MV-4-11 (cell line): ENCODE results near the gene OGFOD1.
"Not testable (repeated sequence)": the region's sequence is repeated elsewhere in the genome, so short reads cannot be mapped to it uniquely, and the experiment has no call there.

Experiments used
- DNase-seq: peaks from one replicate; lab custom pipeline; 2025; lab: John Stamatoyannopoulos, UW

The OGFOD1 gene

GRCh38 chr16:56480776-56481467 lies 29.6 kb downstream of the OGFOD1 start:
- peak; percentile 7 for DNase-seq

- DNase-seq = no peak
Observed at GRCh38 chr16:56481468-56482122, 30.2 kb downstream of the OGFOD1 start.

- no peak for DNase-seq
Observed at GRCh38 chr16:56482683-56483236, 31.4 kb downstream of the OGFOD1 start.

GRCh38 chr16:56483394-56483793 lies 32.0 kb downstream of the OGFOD1 start:
- no peak for DNase-seq

- DNase-seq = no peak
Observed at GRCh38 chr16:56488035-56488434, 36.7 kb downstream of the OGFOD1 start.

GRCh38 chr16:56488868-56489267 lies 37.5 kb downstream of the OGFOD1 start:
- DNase-seq = not testable (repeated sequence)

- DNase-seq = no peak
Observed at GRCh38 chr16:56491657-56492261, 40.4 kb downstream of the OGFOD1 start.

- DNase-seq = no peak
Observed at GRCh38 chr16:56493126-56493525, 41.8 kb downstream of the OGFOD1 start.

- no peak for DNase-seq
Observed at GRCh38 chr16:56493815-56494214, 42.5 kb downstream of the OGFOD1 start.

GRCh38 chr16:56505181-56505580 lies 53.8 kb downstream of the OGFOD1 start:
- DNase-seq = no peak

GRCh38 chr16:56506941-56507340 lies 55.6 kb downstream of the OGFOD1 start:
- DNase-seq = no peak

- DNase-seq = no peak
Observed at GRCh38 chr16:56510544-56510943, 59.2 kb downstream of the OGFOD1 start.

- no peak for DNase-seq
Observed at GRCh38 chr16:56512025-56512424, 60.7 kb downstream of the OGFOD1 start.

GRCh38 chr16:56513091-56513490 lies 61.7 kb downstream of the OGFOD1 start:
- no peak for DNase-seq

- peak; percentile 79 for DNase-seq
Observed at GRCh38 chr16:56513972-56514371, 62.6 kb downstream of the OGFOD1 start.

GRCh38 chr16:56514845-56515244 lies 63.5 kb downstream of the OGFOD1 start:
- DNase-seq = no peak

- DNase-seq = no peak
Observed at GRCh38 chr16:56515665-56516064, 64.3 kb downstream of the OGFOD1 start.

- DNase-seq = no peak
Observed at GRCh38 chr16:56517206-56517605, 65.9 kb downstream of the OGFOD1 start.

- no peak for DNase-seq
Observed at GRCh38 chr16:56518425-56518824, 67.1 kb downstream of the OGFOD1 start.

GRCh38 chr16:56519459-56520250 lies 68.3 kb downstream of the OGFOD1 start, which contains the start of gene BBS2:
BBS2 (minus strand) TSS chr16:56520024; CDS start chr16:56519862, 162 bp downstream.
- peak; percentile 85 for DNase-seq

GRCh38 chr16:56520251-56520577 lies 68.9 kb downstream of the OGFOD1 start:
- no peak for DNase-seq

GRCh38 chr16:56525236-56525635 lies 73.9 kb downstream of the OGFOD1 start:
- DNase-seq = no peak
